ENCODE results near the gene ZBTB1.

Gene ZBTB1

GRCh38 chr14:64507376-64508156, 3.0 kb downstream of the ZBTB1 start:
- TF ChIP-seq, protein P1, sequence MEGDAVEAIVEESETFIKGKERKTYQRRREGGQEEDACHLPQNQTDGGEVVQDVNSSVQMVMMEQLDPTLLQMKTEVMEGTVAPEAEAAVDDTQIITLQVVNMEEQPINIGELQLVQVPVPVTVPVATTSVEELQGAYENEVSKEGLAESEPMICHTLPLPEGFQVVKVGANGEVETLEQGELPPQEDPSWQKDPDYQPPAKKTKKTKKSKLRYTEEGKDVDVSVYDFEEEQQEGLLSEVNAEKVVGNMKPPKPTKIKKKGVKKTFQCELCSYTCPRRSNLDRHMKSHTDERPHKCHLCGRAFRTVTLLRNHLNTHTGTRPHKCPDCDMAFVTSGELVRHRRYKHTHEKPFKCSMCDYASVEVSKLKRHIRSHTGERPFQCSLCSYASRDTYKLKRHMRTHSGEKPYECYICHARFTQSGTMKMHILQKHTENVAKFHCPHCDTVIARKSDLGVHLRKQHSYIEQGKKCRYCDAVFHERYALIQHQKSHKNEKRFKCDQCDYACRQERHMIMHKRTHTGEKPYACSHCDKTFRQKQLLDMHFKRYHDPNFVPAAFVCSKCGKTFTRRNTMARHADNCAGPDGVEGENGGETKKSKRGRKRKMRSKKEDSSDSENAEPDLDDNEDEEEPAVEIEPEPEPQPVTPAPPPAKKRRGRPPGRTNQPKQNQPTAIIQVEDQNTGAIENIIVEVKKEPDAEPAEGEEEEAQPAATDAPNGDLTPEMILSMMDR (IDR thresholded peaks at IDR 0.05) = no peak

GRCh38 chr14:64508215-64508776, 3.7 kb downstream of the ZBTB1 start:
- TF ChIP-seq, protein P1 (IDR thresholded peaks at IDR 0.05) = no peak

DNA sequence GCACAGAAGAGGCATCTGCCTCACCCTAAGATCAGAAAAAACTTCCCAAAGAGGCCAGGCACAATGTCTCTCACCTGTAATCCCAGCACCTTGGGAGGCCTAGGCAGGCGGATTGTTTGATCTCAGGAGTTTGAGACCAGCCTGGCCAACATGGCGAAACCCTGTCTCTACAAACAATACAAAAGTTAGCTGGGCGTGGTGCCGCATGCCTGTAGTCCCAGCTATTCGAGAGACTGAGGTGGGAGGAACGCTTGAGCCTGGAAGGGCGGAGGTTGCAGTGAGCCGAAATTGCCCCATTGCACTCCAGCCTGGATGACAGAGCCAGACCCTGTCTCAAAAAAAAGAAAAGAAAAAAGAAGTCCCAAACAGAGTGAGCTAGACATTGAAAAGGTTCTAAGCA, 4.5 kb downstream of the ZBTB1 start:
- TF ChIP-seq, protein P1 (IDR thresholded peaks at IDR 0.05) = no peak

- TF ChIP-seq, protein P1 (IDR thresholded peaks at IDR 0.05) = peak; percentile 96
These were observed 6.5 kb downstream of the ZBTB1 start for GRCh38 chr14:64510825-64511671.

GRCh38 chr14:64513271-64513670, 8.7 kb downstream of the ZBTB1 start:
- TF ChIP-seq, protein P1 (IDR thresholded peaks at IDR 0.05) = no peak

- TF ChIP-seq, protein P1 (IDR thresholded peaks at IDR 0.05) = no peak
These were observed 10.5 kb downstream of the ZBTB1 start for GRCh38 chr14:64515053-64515452.

DNA sequence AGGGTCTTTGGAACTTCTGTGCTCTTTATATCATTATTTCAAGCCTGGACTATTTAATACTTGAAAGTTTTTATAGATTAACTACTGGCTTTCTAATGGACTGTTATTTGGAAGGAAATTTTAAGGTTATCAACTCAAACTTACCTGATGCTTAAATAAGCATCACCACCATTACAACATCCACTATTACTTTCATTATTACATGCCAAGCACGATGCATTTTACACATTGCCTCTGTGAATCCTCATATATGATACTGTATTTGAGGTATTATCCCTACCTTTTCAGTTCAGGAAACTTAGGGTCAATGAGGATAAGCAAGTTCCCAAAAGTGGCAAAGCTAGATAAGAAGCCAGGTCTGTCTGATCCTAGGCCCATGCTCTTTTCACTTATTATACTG, 12.4 kb downstream of the ZBTB1 start:
- TF ChIP-seq, protein P1 (IDR thresholded peaks at IDR 0.05) = no peak

All from LNCAP (cell line).